ENCODE results near the gene ETV5.

Gene ETV5

GRCh38 chr3:186057594-186057993, 51.3 kb downstream of the ETV5 start:
- H2AFZ ChIP-seq (ENCODE audit: low read depth, low read length, severe bottlenecking) = no peak overlapping the region
- H3K27ac ChIP-seq (ENCODE audit: low read depth, low read length) = no peak overlapping the region

DNA sequence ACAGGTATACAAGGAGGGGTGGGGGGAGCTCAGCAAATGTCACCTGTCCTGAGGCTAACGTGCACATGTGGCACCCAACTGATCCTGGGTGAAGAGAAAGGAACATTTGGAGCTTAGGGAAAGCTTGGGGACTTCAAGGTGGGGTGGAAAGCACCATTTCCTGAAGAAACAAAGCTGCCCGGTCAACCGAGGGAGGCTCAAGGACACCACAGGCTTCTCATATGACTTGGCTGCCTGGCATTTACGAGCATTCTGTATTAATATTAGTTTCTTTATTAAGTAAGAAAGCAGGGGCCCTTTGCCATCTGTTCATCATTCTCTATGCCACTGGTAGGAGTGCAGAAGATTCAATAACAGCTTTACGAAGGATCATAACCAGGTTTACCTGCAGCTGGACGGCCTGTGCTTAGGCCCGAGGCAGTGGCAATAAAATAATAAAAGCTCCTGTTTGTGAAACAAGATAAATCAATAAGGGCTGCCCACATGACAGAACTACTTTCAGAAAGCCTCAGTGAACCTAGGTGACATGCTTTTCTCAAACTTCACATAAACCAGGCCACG, 54.0 kb downstream of the ETV5 start:
- Histone ChIP-seq H3K9me3 (ENCODE audit: insufficient read depth, low read length) (no peaks in the 10 kb centered on the region), H4K20me1 (ENCODE audit: low read depth, low read length) (no peaks in the 10 kb centered on the region), H3F3A (ENCODE audit: insufficient read depth) (no peaks in the 10 kb centered on the region), H3K9ac (ENCODE audit: low read length) (no peak overlapping the region), H3K9me2 (replicated peaks; ENCODE audit: insufficient read depth, low read length) (no peaks in the 10 kb centered on the region), H2AFZ (ENCODE audit: low read depth, low read length, severe bottlenecking) (no peak overlapping the region), H3K36me3 (ENCODE audit: low read length) (no peaks in the 10 kb centered on the region), H3K4me3 (ENCODE audit: insufficient read depth, low read length, poor library complexity, severe bottlenecking) (no peak overlapping the region), H3K79me2 (ENCODE audit: insufficient read depth, low read length) (no peaks in the 10 kb centered on the region), H3K27ac (ENCODE audit: low read depth, low read length) (no peak overlapping the region), H3K27me3 (ENCODE audit: low read length) (no peaks in the 10 kb centered on the region), H3K4me2 (ENCODE audit: low read depth, low read length, poor library complexity, severe bottlenecking) (no peak overlapping the region)
- TF ChIP-seq EZH2phosphoT487 (conservative IDR thresholded peaks at IDR 0.05; ENCODE audit: low read length) = no peak
- TF ChIP-seq, protein P1, sequence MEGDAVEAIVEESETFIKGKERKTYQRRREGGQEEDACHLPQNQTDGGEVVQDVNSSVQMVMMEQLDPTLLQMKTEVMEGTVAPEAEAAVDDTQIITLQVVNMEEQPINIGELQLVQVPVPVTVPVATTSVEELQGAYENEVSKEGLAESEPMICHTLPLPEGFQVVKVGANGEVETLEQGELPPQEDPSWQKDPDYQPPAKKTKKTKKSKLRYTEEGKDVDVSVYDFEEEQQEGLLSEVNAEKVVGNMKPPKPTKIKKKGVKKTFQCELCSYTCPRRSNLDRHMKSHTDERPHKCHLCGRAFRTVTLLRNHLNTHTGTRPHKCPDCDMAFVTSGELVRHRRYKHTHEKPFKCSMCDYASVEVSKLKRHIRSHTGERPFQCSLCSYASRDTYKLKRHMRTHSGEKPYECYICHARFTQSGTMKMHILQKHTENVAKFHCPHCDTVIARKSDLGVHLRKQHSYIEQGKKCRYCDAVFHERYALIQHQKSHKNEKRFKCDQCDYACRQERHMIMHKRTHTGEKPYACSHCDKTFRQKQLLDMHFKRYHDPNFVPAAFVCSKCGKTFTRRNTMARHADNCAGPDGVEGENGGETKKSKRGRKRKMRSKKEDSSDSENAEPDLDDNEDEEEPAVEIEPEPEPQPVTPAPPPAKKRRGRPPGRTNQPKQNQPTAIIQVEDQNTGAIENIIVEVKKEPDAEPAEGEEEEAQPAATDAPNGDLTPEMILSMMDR (IDR thresholded peaks at IDR 0.05; ENCODE audit: insufficient read depth, low read length, poor library complexity, severe bottlenecking) = no peak

More at GRCh38 chr3:186057594-186057993, 51.3 kb downstream of the ETV5 start:
- H3F3A ChIP-seq (ENCODE audit: insufficient read depth) = no peaks in the 10 kb centered on the region
- no peaks in the 10 kb centered on the region for H4K20me1 ChIP-seq (ENCODE audit: low read depth, low read length)
- no peak overlapping the region for H3K4me3 ChIP-seq (ENCODE audit: insufficient read depth, low read length, poor library complexity, severe bottlenecking)
- TF ChIP-seq EZH2phosphoT487 (conservative IDR thresholded peaks at IDR 0.05; ENCODE audit: low read length) = no peak
- TF ChIP-seq, protein P1 (IDR thresholded peaks at IDR 0.05; ENCODE audit: insufficient read depth, low read length, poor library complexity, severe bottlenecking) = no peak
- H3K27me3 ChIP-seq (ENCODE audit: low read length) = no peaks in the 10 kb centered on the region
- no peaks in the 10 kb centered on the region for H3K36me3 ChIP-seq (ENCODE audit: low read length)
- no peak overlapping the region for H3K4me2 ChIP-seq (ENCODE audit: low read depth, low read length, poor library complexity, severe bottlenecking)
- no peaks in the 10 kb centered on the region for H3K79me2 ChIP-seq (ENCODE audit: insufficient read depth, low read length)
- no peaks in the 10 kb centered on the region for H3K9me2 ChIP-seq (replicated peaks; ENCODE audit: insufficient read depth, low read length)
- no peak overlapping the region for H3K9ac ChIP-seq (ENCODE audit: low read length)
- no peaks in the 10 kb centered on the region for H3K9me3 ChIP-seq (ENCODE audit: insufficient read depth, low read length)

GRCh38 chr3:186053954-186054791, 54.7 kb downstream of the ETV5 start:
- Histone ChIP-seq H3K9me3 (ENCODE audit: insufficient read depth, low read length) (no peaks in the 10 kb centered on the region), H3K9me2 (replicated peaks; ENCODE audit: insufficient read depth, low read length) (no peaks in the 10 kb centered on the region), H3K4me3 (ENCODE audit: insufficient read depth, low read length, poor library complexity, severe bottlenecking) (no peak overlapping the region), H3F3A (ENCODE audit: insufficient read depth) (no peaks in the 10 kb centered on the region), H4K20me1 (ENCODE audit: low read depth, low read length) (no peaks in the 10 kb centered on the region), H3K4me2 (ENCODE audit: low read depth, low read length, poor library complexity, severe bottlenecking) (no peak overlapping the region), H3K27ac (ENCODE audit: low read depth, low read length) (no peak overlapping the region), H3K27me3 (ENCODE audit: low read length) (no peaks in the 10 kb centered on the region), H3K36me3 (ENCODE audit: low read length) (no peaks in the 10 kb centered on the region), H2AFZ (ENCODE audit: low read depth, low read length, severe bottlenecking) (no peak overlapping the region), H3K9ac (ENCODE audit: low read length) (no peak overlapping the region), H3K79me2 (ENCODE audit: insufficient read depth, low read length) (no peaks in the 10 kb centered on the region)
- no peak for TF ChIP-seq EZH2phosphoT487 (conservative IDR thresholded peaks at IDR 0.05; ENCODE audit: low read length)
- TF ChIP-seq, protein P1 (IDR thresholded peaks at IDR 0.05; ENCODE audit: insufficient read depth, low read length, poor library complexity, severe bottlenecking) = no peak

Data from SU-DHL-6 (cell line).